Ascending aorta (tissue), 2 donors: ENCODE measurements around the gene MED15. TPM values are rescaled to one million over a fixed set of nuclear protein-coding genes. Genes with fewer than 3 reads are reported as not detected.

Experiments
- DNase-seq, 2 donors: peaks; one replicate each; pipeline ENCODE4 v3.0.0-alpha.2; 2019; ENCODE audit warnings: low spot score in 2 of 2
- H3K27ac ChIP-seq, 2 donors: fragments of 200-600 bp; sonication (generic); one replicate each; pipeline ENCODE4 v1.5.1; 2016 to 2017; ENCODE audit warnings: mild to moderate bottlenecking in 1 of 2
- H3K27me3 ChIP-seq: fragments of 200-600 bp; sonication (generic); one replicate; pipeline ENCODE4 v1.5.1; 2017
- H3K36me3 ChIP-seq, 2 donors: fragments of 200-600 bp; sonication (generic); one replicate each; pipeline ENCODE4 v1.5.1; 2016
- H3K4me1 ChIP-seq, 2 donors: fragments of 200-600 bp; sonication (generic); one replicate each; pipeline ENCODE4 v1.5.1; 2016 to 2017; ENCODE audit warnings: mild to moderate bottlenecking in 1 of 2
- H3K4me3 ChIP-seq, 2 donors: fragments of 200-600 bp; sonication (generic); one replicate each; pipeline ENCODE4 v1.5.1; 2016 to 2017; ENCODE audit warnings: mild to moderate bottlenecking in 1 of 2
- H3K9me3 ChIP-seq, 2 donors: fragments of 200-600 bp; sonication (generic); one replicate each; pipeline ENCODE4 v1.5.1; 2016
- CTCF ChIP-seq, 3 experiments: fragments of 200-600 bp in 2 of 3; fragments of 450-650 bp in 1 of 3; sonication (generic) in 2 of 3; IDR thresholded peaks; one replicate each; pipeline ENCODE4 v1.5.1; 2016 to 2019; ENCODE audit warnings: antibody characterized with exemption in 3 of 3, mild to moderate bottlenecking in 1 of 3, moderate library complexity in 1 of 3
- intact Hi-C: fragments of 100-400 bp; cut with DNase I; formaldehyde crosslinking; loops from one replicate; pipeline ENCODE4 v1.15.1; 2023
- total RNA-seq: library from RNA; depleted of rRNA; stranded (reverse); fragments of >200 nt; gene quantifications from one replicate; pipeline ENCODE4 v1.1.0, GENCODE V29; 2016

The MED15 gene
- total RNA-seq, 1 donor from 2014 or later, result 204 TPM

DNA sequence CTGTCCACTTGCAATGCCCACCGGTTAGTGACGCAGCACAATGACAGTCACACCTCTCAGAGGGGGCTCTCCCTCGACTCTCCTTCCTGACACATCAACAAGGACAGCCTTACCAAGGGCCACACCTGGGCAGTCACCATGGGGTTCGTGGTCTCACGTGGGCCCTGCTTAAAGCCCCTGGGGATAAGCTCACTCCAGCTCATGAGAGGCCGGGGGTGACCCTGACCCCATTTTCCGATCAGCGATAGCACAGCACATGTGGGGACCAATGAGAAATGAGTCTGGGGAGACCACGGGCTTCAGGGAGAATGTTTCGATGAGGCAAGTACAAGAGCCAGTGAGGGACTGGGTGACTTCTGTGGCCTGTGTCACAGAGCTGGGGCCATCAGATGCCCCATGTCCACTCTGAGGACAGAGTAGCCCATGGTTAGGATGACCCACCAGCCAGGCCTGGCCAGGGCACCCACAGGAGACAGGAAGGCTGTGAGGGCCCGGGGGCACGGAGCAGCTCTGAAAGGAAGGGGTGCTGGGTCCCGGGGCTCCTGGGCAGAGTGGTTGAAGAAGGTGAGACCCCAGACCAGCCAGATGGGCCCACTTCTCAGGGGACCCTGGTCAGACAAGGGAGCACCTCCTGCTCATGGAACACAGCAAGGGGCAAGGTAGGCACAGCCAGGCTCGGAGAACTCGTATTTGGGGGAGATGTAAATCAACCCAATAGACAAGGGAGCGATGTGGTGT lies 128.8 kb downstream of the MED15 start:
- TF ChIP-seq CTCF (IDR thresholded peaks at IDR 0.05), result no peak
- no peak for DNase-seq
- Histone ChIP-seq H3K36me3 (no peaks in the 10 kb centered on the region), H3K27ac (no peak overlapping the region), H3K9me3 (no peaks in the 10 kb centered on the region), H3K4me3 (no peak overlapping the region), H3K4me1 (no peaks in the 10 kb centered on the region), H3K27me3 (no peaks in the 10 kb centered on the region)
- intact Hi-C loops, result no loop called here

GRCh38 chr22:20636945-20637344 lies 129.5 kb downstream of the MED15 start:
- no peak overlapping the region for H3K27ac ChIP-seq
- no peak for DNase-seq
- H3K4me1 ChIP-seq, result no peaks in the 10 kb centered on the region
- H3K36me3 ChIP-seq, result no peaks in the 10 kb centered on the region
- no peaks in the 10 kb centered on the region for H3K9me3 ChIP-seq
- intact Hi-C loops, result no loop called here
- H3K4me3 ChIP-seq, result no peak overlapping the region
- no peak for TF ChIP-seq CTCF (IDR thresholded peaks at IDR 0.05)
- no peaks in the 10 kb centered on the region for H3K27me3 ChIP-seq

Other genes with a start within 250 kb of the MED15 start
- 0.43 TPM for gene RTN4R, start 239.3 kb upstream of the MED15 start, total RNA-seq
- gene DGCR6L, start 187.6 kb upstream of the MED15 start, total RNA-seq, result 42.1 TPM
- 28.9 TPM for gene ZNF74, start 113.5 kb upstream of the MED15 start, total RNA-seq
- gene SCARF2, start 69.8 kb upstream of the MED15 start, total RNA-seq, result 133 TPM
- 63.8 TPM for gene KLHL22, start 11.8 kb upstream of the MED15 start, total RNA-seq